Dedifferentiated amniotic fluid mesenchymal stem cell (primary cell): ENCODE measurements around the gene HSPD1.
"Not testable (repeated sequence)": the region's sequence is repeated elsewhere in the genome, so short reads cannot be mapped to it uniquely, and the experiment has no call there.

Experiments
- DNase-seq: peaks from one replicate; pipeline ENCODE4 v3.0.0-alpha.2; 2016; ENCODE audit errors: extremely low spot score

The HSPD1 gene

DNA sequence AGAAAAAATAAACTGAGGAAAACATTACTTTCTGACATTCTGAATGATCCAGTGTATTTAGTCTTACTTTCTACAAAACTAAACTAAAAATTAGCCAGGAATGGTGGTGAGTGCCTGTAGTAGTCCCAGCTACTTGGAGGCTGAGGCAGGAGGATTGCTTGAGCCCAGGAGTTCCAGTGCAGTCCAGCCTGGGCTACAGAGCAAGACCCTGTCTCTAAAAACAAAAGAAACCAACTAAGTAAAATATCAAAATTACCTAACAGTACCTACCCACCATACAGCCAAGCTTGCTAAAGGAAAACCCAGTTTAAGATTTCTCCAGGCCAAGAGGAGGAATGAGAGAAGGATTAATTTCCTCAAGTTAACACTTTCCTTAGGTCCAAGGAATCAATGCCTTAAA is 2.9 kb downstream of the HSPD1 start:
- no peak for DNase-seq

DNA sequence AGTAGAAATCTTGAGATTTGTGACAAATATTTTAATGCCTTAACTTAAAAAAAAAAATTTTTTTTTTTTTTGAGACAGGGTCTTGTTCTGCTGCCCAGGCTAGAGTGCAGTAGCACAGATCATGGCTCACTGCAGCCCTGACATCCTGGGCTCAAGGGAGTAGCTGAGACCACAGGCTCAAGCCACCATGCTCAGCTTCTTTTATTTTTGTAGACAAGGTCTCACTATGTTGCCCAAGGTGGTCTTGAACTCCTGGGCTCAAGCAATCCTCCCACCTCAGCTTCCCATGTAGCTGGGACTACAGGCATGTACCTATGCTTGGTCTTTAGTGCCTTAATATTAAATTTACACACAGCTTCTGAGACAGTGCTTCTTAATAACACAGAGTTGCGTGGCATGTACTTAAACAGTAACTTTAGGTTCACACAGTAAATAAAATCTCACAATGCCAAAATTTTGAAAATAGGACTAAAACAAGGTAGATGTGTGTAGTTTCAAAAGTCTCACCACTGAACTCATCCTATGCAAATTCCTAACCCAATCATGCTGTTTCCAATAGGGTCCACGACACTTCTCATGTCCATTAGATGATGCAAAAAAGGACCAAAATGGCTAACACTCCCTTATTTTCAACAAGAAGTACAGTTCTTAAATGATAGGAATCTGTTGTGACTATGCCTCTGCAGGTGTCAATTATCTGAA is 4.1 kb downstream of the HSPD1 start:
- no peak for DNase-seq

GRCh38 chr2:197487385-197487784 is 12.3 kb downstream of the HSPD1 start:
- DNase-seq = no peak

DNA sequence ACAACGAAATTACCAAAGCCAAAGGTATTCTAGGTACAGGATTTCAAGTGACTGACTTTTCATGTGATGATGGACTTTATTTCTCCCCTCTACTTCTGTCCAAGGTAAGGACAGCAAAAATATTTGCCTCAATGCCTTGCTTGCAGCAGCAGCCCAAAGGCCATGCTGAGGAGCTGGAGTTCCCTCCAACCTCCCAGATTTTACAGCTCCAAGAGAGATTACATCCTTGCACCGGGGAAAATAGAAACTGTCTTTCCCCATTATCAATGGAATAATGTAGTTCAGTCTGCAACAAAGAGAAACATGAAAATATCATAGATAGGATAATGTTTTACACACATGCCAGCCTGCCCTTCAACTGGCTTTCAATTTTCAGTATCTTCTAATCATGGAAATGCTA is 13.5 kb downstream of the HSPD1 start:
- no peak for DNase-seq

DNA sequence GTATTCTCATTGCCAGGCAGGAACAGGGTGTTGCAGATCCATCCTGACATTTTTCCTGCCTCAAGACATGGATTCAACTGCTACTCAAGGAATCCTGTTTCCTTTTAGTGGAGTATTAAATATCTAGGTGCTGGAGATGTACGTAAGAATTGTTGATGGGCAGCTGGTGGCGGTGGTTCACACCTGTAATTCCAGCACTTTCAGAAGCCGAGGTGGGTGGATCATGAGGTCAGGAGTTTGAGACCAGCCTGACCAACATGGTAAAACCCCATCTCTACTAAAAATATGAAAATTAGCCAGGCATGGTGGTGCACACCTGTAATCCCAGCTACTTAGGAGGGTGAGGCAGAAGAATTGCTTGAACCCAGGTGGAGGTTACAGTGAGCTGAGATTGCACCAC is 15.4 kb downstream of the HSPD1 start:
- DNase-seq = not testable (repeated sequence)

DNA sequence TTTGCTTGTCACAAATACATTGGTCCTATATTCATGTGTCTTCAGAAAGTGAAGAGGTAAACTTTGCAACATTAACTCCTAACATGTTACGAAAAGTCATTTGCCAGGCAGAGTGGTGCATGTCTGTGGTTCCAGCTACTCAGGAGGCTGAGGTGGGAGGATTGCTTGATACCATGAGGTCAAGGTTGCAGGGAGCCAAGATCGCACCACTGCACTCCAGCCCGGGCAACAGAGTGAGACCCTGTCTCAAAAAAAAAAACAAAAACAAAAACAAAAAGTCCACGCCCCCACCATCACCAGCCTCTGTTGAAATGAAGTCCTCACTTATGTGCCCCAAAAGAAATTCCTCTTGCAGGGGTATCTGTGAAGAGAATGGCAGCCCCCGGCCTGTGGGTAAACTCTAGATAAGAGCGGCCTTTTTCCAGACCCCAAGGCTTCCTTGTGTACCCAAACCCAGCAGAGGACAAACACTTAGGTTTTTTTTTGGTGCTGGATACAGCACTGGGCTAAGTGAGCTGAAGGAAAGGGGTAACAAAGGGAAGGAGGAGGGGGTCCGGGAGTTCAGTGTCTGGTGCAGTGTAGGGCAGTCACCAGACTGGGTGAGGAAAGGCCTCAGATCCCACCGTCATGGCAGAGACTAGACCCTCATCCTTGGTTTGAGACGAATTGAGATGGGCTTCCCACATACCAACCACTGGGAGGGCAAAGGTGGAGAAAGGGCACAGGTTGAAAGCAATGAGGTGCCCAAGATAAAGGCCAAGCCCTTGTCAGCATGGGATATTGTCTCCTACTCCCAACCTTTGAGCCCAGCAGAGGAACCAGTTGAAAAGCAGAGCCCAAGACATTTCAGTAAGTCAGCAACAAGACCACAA is 19.2 kb downstream of the HSPD1 start:
- no peak for DNase-seq

DNA sequence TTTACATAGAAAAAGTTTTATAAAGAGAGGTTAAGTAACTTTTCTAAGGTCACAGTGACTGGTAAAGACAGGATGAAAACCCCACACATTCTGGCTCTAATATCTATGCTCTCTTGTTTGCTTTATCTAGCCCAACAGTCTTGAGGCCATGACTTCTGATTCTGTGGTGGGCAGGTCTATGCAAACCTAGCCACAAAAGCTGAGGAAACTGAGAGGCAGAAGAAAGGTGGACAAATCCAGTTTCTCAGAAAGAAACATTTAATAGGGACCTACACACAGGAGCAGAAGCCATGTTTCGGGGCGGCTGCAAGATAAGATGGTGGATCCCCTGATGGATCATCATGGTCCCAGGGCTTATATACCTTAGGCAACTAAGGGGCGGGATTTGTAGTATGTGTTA is 21.8 kb downstream of the HSPD1 start:
- no peak for DNase-seq

DNA sequence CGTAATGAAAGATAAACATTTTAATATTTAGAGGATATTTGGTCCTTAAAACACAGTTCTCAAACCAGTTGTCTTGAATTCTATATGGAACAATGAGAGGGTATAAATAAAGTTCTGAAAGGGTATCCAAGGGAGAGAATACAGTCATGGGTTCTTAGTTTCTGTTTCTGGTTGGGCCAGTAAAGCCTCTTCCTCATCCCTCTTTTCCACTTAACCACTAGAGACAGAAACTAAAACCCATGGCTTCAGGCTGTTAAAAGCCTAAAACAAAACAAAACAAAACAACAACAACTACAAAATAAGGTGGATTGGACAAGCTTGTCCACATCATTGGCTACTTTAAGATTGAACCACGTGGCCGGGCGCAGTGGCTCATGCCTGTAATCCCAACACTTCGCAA is 27.5 kb downstream of the HSPD1 start:
- no peak for DNase-seq

DNA sequence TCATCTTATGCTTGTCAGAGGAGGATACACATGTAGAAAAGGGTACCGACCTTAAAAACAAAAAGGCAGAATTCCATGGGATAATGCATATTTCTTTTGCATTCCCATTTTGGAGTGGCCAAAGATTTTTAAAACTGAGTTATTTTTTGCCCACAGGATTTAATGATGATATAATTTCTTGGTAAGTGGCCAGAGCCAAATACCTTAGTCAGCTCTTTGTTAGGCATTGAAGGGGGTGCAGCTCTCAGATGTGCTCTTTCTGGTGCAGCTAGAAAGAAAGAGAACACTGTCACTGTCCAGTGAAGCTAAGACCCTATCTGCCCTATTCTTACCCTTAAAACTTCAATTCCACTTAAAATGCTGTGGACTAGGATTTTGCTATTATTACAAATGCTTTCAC is 35.5 kb downstream of the HSPD1 start:
- DNase-seq = no peak

GRCh38 chr2:197461057-197461456 is 38.6 kb downstream of the HSPD1 start:
- no peak for DNase-seq

GRCh38 chr2:197460649-197461048 is 39.0 kb downstream of the HSPD1 start:
- no peak for DNase-seq

GRCh38 chr2:197455428-197455827 is 44.2 kb downstream of the HSPD1 start:
- no peak for DNase-seq

- no peak for DNase-seq
Observed at GRCh38 chr2:197454923-197455322, 44.7 kb downstream of the HSPD1 start.

DNA sequence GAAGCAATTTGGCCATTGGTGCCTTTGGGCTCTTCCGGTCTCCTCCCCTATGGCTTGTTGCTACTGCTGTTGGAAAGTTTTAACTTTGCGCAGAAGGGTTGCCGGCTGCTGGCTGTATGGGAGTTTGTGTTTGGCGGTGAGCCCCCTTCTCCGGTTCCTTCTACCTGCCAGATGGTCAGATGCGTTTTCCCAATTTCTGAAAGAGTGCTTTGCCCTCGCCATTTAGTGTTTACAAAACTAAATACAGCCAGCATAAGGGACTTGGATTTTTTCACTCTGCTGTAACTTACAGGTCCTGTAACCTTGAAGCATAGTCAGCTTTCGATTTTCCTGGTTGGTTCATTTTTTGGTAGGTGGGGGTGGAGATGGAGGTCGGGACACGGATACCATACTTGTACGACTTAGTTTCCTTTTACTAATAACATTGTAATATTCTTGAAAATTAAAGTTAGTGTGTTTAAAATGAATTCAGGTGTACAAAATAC is 45.7 kb downstream of the HSPD1 start:
- peak; percentile 27 for DNase-seq

DNA sequence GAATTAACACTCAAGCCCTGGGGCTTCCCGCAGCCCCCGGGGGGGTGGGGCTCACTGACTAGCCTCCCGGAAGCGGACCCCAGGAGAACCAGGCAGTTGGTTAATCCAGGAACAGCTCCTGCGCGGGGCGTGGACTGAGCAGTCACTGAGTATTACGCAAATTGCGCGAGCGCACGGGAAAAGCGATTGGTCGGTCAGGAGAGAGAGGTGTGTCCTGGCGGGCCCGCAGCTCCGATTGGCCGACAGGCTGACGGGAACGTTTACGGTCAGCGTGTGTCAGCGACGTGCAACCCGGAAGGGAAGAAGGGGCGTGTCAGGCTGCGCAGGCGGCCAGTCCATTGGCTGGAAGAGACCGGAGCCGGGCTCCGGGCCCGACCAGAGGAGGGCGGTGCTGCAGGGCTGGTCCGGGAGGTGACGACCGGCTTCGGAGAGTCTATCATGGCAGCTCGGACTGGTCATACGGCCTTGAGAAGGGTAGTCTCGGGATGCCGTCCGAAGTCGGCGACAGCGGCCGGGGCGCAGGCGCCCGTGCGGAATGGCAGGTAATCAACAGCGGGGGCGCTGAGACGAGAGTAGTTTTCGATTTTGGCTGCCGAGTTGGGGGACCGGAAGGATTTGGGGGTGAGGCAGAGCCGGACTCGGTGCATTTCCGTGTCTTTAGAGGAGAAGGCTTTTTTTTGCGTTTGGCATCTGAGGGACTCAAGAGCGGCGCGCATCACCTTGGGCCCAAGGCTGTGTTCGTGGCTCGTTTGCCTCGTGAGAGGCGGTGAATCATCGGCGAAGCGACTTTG is 46.3 kb downstream of the HSPD1 start, which contains the start of gene COQ10B:
COQ10B (plus strand) TSS at position 430 of the 791 bp plus-strand sequence; CDS start at position 439, 9 bp downstream.
- DNase-seq = peak; percentile 100

- DNase-seq = no peak
Observed at GRCh38 chr2:197452754-197453122, 46.9 kb downstream of the HSPD1 start.

DNA sequence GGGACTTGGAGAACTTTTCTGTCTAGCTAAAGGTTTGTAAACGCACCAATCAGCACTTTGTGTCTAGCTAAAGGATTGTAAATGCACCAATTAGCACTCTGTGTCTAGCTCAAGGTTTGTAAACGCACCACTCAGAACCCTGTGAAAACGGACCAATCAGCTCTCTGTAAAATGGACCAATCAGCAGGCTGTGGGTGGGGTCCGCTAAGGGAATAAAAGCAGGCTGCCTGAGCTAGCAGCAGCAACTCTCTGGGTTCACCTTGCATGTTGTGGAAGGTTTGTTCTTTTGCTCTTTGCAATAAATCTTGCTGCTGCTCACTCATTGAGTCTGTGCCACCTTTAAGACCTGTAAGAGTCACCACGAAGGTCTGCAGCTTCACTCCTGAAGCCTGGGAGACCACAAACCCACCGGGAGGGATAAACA is 48.7 kb downstream of the HSPD1 start:
- DNase-seq = not testable (repeated sequence)

DNA sequence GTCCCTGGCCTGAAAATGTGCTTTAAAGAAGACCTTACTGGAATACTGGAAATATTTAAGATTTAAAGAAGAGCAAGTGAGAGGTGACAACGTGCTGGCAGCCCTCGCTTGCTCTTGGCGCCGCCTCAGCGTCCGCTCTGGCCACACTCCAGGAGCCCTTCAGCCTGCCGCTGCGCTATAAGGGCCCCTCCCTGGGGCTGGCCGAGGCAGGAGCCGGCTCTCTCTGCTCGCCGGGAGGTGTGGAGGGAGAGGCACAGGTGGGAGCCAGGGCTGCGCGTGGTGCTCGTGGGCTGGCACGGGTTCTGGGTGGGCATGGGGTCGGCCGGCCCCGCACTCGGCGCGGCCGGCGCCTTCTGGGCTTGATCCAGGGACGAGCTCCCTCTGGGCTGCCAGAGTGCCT is 49.2 kb downstream of the HSPD1 start:
- no peak for DNase-seq

DNA sequence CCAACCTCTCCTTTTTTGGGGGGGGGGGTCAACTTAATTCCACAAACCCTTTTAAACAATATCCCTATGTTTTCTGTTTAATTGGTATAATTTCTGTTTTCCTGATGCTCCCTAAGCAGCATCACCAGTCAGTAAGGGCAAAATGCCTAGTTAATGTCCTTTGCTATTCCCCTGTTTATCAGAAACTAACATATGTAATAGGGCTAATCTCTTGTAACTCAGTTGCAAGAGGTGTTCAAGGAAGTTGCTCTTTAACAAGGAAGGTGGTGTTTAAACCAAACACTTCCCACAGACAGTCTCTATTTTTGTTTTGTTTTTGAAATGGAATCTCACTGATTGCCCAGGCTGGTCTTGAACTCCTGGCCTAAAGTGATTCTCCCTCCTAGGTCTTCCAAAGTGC is 52.8 kb downstream of the HSPD1 start:
- no peak for DNase-seq

GRCh38 chr2:197445746-197446145 is 53.9 kb downstream of the HSPD1 start:
- DNase-seq = no peak

GRCh38 chr2:197442857-197443256 is 56.8 kb downstream of the HSPD1 start:
- DNase-seq = no peak

GRCh38 chr2:197437380-197437779 is 62.3 kb downstream of the HSPD1 start:
- DNase-seq = no peak
